GM23338 (cell line): ENCODE results near the gene PTPRR. TPM values are rescaled to one million over a fixed set of nuclear protein-coding genes. Genes with fewer than 3 reads are reported as not detected.

Experiments
- ATAC-seq: fragments of 200-7000 bp; cut with Tn5 transposase; 3 replicates; pipeline ENCODE4 v1.9.1; 2020
- DNase-seq: peaks from one replicate; pipeline ENCODE4 v3.0.0-alpha.2; 2015; ENCODE audit warnings: low spot score
- H2AFZ ChIP-seq: fragments of 200-600 bp; sonication (generic); 2 replicates; pipeline ENCODE4 v1.8.0; 2016; ENCODE audit warnings: antibody characterized with exemption, mild to moderate bottlenecking, moderate library complexity
- H3F3A ChIP-seq: fragments of 200-600 bp; sonication (generic); replicated peaks from 2 replicates; pipeline ENCODE4 v1.8.0; 2017; ENCODE audit warnings: antibody characterized with exemption, mixed run types, low read depth
- H3K27ac ChIP-seq: fragments of 200-600 bp; sonication (generic); 2 replicates; pipeline ENCODE4 v1.6.1; 2016; ENCODE audit warnings: low read depth
- H3K27me3 ChIP-seq: fragments of 200-600 bp; sonication (generic); 2 replicates; pipeline ENCODE4 v1.8.0; 2016; ENCODE audit warnings: mild to moderate bottlenecking, mixed run types, moderate library complexity; ENCODE audit not compliant: insufficient read depth
- H3K36me3 ChIP-seq: fragments of 200-600 bp; sonication (generic); 2 replicates; pipeline ENCODE4 v1.8.0; 2016; ENCODE audit warnings: mild to moderate bottlenecking; ENCODE audit not compliant: insufficient read depth
- H3K4me1 ChIP-seq: fragments of 200-600 bp; sonication (generic); 2 replicates; pipeline ENCODE4 v1.8.0; 2016; ENCODE audit warnings: mild to moderate bottlenecking, moderate library complexity; ENCODE audit not compliant: insufficient read depth
- H3K4me2 ChIP-seq: fragments of 200-600 bp; sonication (generic); 2 replicates; pipeline ENCODE4 v1.7.1; 2017; ENCODE audit warnings: mixed run types
- H3K4me3 ChIP-seq: fragments of 200-600 bp; sonication (generic); 2 replicates; pipeline ENCODE4 v1.6.1; 2016; ENCODE audit warnings: mixed run types
- H3K79me2 ChIP-seq: fragments of 200-600 bp; sonication (generic); replicated peaks from 2 replicates; pipeline ENCODE4 v1.8.0; 2017; ENCODE audit warnings: mild to moderate bottlenecking; ENCODE audit not compliant: insufficient read depth
- H3K9me2 ChIP-seq: fragments of 200-600 bp; sonication (generic); 2 replicates; pipeline ENCODE4 v1.8.0; 2017; ENCODE audit not compliant: insufficient read depth
- H4K20me1 ChIP-seq: fragments of 200-600 bp; sonication (generic); replicated peaks from 2 replicates; pipeline ENCODE4 v1.8.0; 2017; ENCODE audit warnings: mild to moderate bottlenecking; ENCODE audit not compliant: insufficient read depth
- H3K27ac Mint-ChIP-seq: 2 replicates; pipeline ENCODE4 v1.8.0; 2020; ENCODE audit warnings: inconsistent platforms, mild to moderate bottlenecking, moderate library complexity, mixed read lengths
- H3K27me3 Mint-ChIP-seq: 3 replicates; pipeline ENCODE4 v1.8.0; 2022; ENCODE audit warnings: low read depth, mild to moderate bottlenecking, moderate library complexity, mixed read lengths, inconsistent platforms; ENCODE audit not compliant: insufficient read depth, poor library complexity
- H3K36me3 Mint-ChIP-seq: 3 replicates; pipeline ENCODE4 v1.8.0; 2021; ENCODE audit warnings: low read depth, mild to moderate bottlenecking, inconsistent platforms, moderate library complexity, mixed read lengths
- H3K4me1 Mint-ChIP-seq: 3 replicates; pipeline ENCODE4 v1.8.0; 2020; ENCODE audit warnings: mild to moderate bottlenecking, inconsistent platforms, mixed read lengths
- H3K4me3 Mint-ChIP-seq: 3 replicates; pipeline ENCODE4 v1.8.0; 2021; ENCODE audit warnings: moderate library complexity, mild to moderate bottlenecking, inconsistent platforms, mixed read lengths
- H3K9me3 Mint-ChIP-seq: 3 replicates; pipeline ENCODE4 v1.8.0; 2020; ENCODE audit warnings: moderate library complexity, mild to moderate bottlenecking, inconsistent platforms, mixed read lengths
- CREB1 ChIP-seq: fragments of 250-450 bp; sonication (Bioruptor Pico); IDR thresholded peaks from 2 replicates; pipeline ENCODE4 v1.5.0; 2020; ENCODE audit warnings: low read depth, mild to moderate bottlenecking, moderate library complexity
- JUNB ChIP-seq: IDR thresholded peaks from one replicate; pipeline ENCODE4 v1.6.1; 2016; ENCODE audit warnings: antibody characterized with exemption; ENCODE audit not compliant: unreplicated experiment
- POLR2AphosphoS5 ChIP-seq: IDR thresholded peaks from 2 replicates; pipeline ENCODE4 v1.6.1; 2016; ENCODE audit warnings: antibody characterized with exemption, low read depth
- REST ChIP-seq: IDR thresholded peaks from one replicate; pipeline ENCODE4 v1.6.1; 2018; ENCODE audit warnings: antibody characterized with exemption; ENCODE audit not compliant: unreplicated experiment
- ZNF462 ChIP-seq: fragments of 250-450 bp; sonication (Bioruptor Pico); IDR thresholded peaks from 2 replicates; pipeline ENCODE4 v1.5.0; 2020; ENCODE audit warnings: mild to moderate bottlenecking, moderate library complexity
- polyA plus RNA-seq: library from polyadenylated mRNA; unstranded; fragments of >200 nt; fragmentation: Nextera tagmentation; extraction: Ambion mirVana; gene quantifications from 2 replicates; pipeline ENCODE4 v1.2.1, GENCODE V29; 2016
- total RNA-seq: library from RNA; depleted of rRNA; stranded (reverse); fragments of >200 nt; shearing (Covaris generic); gene quantifications from 2 replicates; pipeline ENCODE4 v1.2.3, GENCODE V29; 2014

The PTPRR gene
- total and polyA plus RNA-seq, 2 experiments from 2014 or later, result 0.26 to 0.76 TPM

DNA sequence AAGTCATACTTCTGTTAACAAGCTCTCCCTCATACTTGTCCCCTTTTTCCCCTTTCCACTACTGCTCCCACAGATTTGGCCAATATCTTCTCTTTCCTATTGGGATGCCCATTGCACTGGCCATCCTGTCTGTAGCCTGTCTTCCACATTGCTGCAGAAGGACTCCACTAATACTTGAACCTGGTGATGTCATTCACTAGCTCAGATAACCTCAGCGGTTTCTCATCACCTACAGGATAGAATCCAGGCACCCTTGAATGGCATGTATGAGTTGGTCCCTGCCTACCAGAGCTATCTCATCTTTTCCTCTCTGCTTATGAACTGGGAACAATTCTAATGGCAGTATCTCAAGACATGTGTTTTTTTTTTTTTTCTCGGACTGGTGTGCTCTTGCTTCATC is 84.6 kb downstream of the PTPRR start:
- no peak overlapping the region for H3K4me2 ChIP-seq
- H3K4me1 ChIP-seq, result peaks cover 16% of the 10 kb centered on the region
- H3K9me2 ChIP-seq, result peaks cover 10% of the 10 kb centered on the region; the same call in 1 of the 2 replicates
- H3K27ac ChIP-seq, result no peak overlapping the region
- no peak for ATAC-seq
- no peaks in the 10 kb centered on the region for H3K36me3 Mint-ChIP-seq
- no peaks in the 10 kb centered on the region for H3K79me2 ChIP-seq
- no peak for TF ChIP-seq ZNF462 (CRISPR knock-in tag)
- no peak for TF ChIP-seq CREB1
- TF ChIP-seq JUNB, result no peak
- no peak for TF ChIP-seq POLR2AphosphoS5
- no peak for TF ChIP-seq REST
- H3K4me1 Mint-ChIP-seq, result peaks cover 14% of the 10 kb centered on the region
- H3K27me3 Mint-ChIP-seq, result peaks cover 2% of the 10 kb centered on the region
- H3K4me3 Mint-ChIP-seq, result no peak overlapping the region
- H2AFZ ChIP-seq, result no peak overlapping the region
- no peaks in the 10 kb centered on the region for H3F3A ChIP-seq
- H3K27me3 ChIP-seq, result no peaks in the 10 kb centered on the region
- H3K27ac Mint-ChIP-seq, result no peak overlapping the region
- H4K20me1 ChIP-seq, result no peaks in the 10 kb centered on the region
- no peak for DNase-seq
- no peaks in the 10 kb centered on the region for H3K9me3 Mint-ChIP-seq
- no peak overlapping the region for H3K4me3 ChIP-seq
- no peaks in the 10 kb centered on the region for H3K36me3 ChIP-seq
